Astrocyte (in vitro differentiated cells and primary cell): ENCODE data around the gene NPHS2. TPM values are rescaled to one million over a fixed set of nuclear protein-coding genes. Genes with fewer than 3 reads are reported as not detected.

Experiments
- DNase-seq: peaks from one replicate; pipeline ENCODE4 v3.0.0-alpha.2; 2010; ENCODE audit warnings: low read depth
- FAIRE-seq: peaks from 2 replicates; lab custom pipeline; 2011; peaks lifted over from hg19 to GRCh38; lab: Jason Lieb, UNC
- H2AFZ ChIP-seq: 2 replicates; pipeline ENCODE4 v1.6.0; 2012; ENCODE audit warnings: low read depth, low read length, inconsistent platforms
- H3K27ac ChIP-seq: 2 replicates; pipeline ENCODE4 v1.5.1; 2011; ENCODE audit warnings: low read depth, low read length, inconsistent platforms
- H3K27me3 ChIP-seq: 2 replicates; pipeline ENCODE4 v1.6.0; 2011; ENCODE audit warnings: low read length, inconsistent platforms; ENCODE audit not compliant: insufficient read depth
- H3K36me3 ChIP-seq: 2 replicates; pipeline ENCODE4 v1.5.1; 2011; ENCODE audit warnings: low read length, inconsistent platforms; ENCODE audit not compliant: insufficient read depth
- H3K4me1 ChIP-seq: 2 replicates; pipeline ENCODE4 v1.5.1; 2011; ENCODE audit warnings: low read length, inconsistent platforms; ENCODE audit not compliant: insufficient read depth
- H3K4me2 ChIP-seq: 2 replicates; pipeline ENCODE4 v1.6.0; 2012; ENCODE audit warnings: low read length, inconsistent platforms
- H3K4me3 ChIP-seq: 2 replicates; pipeline ENCODE4 v1.5.1; 2011; ENCODE audit warnings: low read depth, mild to moderate bottlenecking, low read length, inconsistent platforms; ENCODE audit not compliant: insufficient read depth
- H3K79me2 ChIP-seq: 2 replicates; pipeline ENCODE4 v1.6.0; 2012; ENCODE audit warnings: mild to moderate bottlenecking, low read length, inconsistent platforms; ENCODE audit not compliant: insufficient read depth
- H3K9ac ChIP-seq: 2 replicates; pipeline ENCODE4 v1.6.0; 2012; ENCODE audit warnings: mild to moderate bottlenecking, low read length, inconsistent platforms
- H3K9me3 ChIP-seq: 2 replicates; pipeline ENCODE4 v1.5.1; 2012; ENCODE audit warnings: low read depth, mild to moderate bottlenecking, low read length, inconsistent platforms; ENCODE audit not compliant: insufficient read depth
- H4K20me1 ChIP-seq: 2 replicates; pipeline ENCODE4 v1.6.0; 2012; ENCODE audit warnings: low read length, inconsistent platforms; ENCODE audit not compliant: insufficient read depth
- H3K27ac Mint-ChIP-seq: one replicate; pipeline ENCODE4 v1.8.0; 2021; ENCODE audit warnings: mild to moderate bottlenecking, mixed read lengths; ENCODE audit not compliant: unreplicated experiment
- H3K27me3 Mint-ChIP-seq: one replicate; pipeline ENCODE4 v1.8.0; 2021; ENCODE audit warnings: low read depth, mixed read lengths; ENCODE audit not compliant: unreplicated experiment
- H3K36me3 Mint-ChIP-seq: one replicate; pipeline ENCODE4 v1.8.0; 2021; ENCODE audit warnings: low read depth, mixed read lengths; ENCODE audit not compliant: unreplicated experiment
- H3K4me1 Mint-ChIP-seq: one replicate; pipeline ENCODE4 v1.8.0; 2021; ENCODE audit warnings: low read depth, mixed read lengths; ENCODE audit not compliant: unreplicated experiment
- H3K4me3 Mint-ChIP-seq: one replicate; pipeline ENCODE4 v1.8.0; 2021; ENCODE audit warnings: mild to moderate bottlenecking, moderate library complexity, mixed read lengths; ENCODE audit not compliant: unreplicated experiment
- H3K9me3 Mint-ChIP-seq: one replicate; pipeline ENCODE4 v1.8.0; 2021; ENCODE audit warnings: mild to moderate bottlenecking, mixed read lengths; ENCODE audit not compliant: unreplicated experiment
- EZH2 ChIP-seq: IDR thresholded peaks from 2 replicates; pipeline ENCODE4 v1.6.1; 2012; ENCODE audit warnings: mild to moderate bottlenecking, low read length, inconsistent platforms; ENCODE audit not compliant: insufficient read depth
- total RNA-seq: library from RNA; stranded (reverse); gene quantifications from 2 replicates; pipeline ENCODE4 v1.2.1, GENCODE V29; 2021
- TF ChIP-seq, protein P1 (sequence below): IDR thresholded peaks from 2 replicates; pipeline ENCODE4 v1.5.1; 2011; ENCODE audit warnings: low read depth, mild to moderate bottlenecking, inconsistent platforms, low read length, moderate library complexity; ENCODE audit not compliant: insufficient read depth

Gene NPHS2
- total RNA-seq, 1 donor from 2014 or later: not detected

DNA sequence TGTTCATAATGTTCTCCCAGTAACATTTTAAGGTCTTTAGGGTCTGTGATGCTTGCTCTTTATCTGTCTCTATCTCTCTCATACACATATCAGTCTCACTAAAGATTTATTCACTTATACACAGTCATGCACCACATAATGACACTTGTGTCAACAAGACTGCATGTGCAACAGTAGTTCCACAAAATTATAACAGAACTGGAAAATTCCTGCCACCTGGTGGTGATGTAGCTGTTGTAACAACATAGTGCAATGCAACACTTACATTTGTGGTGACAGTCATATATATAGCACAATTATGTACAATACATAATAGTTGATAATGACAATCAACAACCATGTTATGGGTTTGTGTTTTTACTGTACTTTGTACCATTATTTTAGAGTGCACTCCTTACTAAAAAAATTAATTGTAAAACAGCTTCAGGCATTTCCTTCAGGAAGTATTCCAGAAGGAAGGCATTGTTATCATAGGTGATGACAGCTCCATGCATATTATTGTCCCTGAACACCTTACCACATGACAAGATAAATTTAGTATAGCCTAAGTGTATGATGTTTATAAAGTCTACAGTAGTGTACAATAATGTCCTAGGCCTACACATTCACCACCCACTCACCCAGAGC, 24.0 kb upstream of the NPHS2 start:
- DNase-seq (peak; percentile 14), FAIRE-seq (no peak)
- H3K9me3 Mint-ChIP-seq: peaks cover 9% of the 10 kb centered on the region

DNA sequence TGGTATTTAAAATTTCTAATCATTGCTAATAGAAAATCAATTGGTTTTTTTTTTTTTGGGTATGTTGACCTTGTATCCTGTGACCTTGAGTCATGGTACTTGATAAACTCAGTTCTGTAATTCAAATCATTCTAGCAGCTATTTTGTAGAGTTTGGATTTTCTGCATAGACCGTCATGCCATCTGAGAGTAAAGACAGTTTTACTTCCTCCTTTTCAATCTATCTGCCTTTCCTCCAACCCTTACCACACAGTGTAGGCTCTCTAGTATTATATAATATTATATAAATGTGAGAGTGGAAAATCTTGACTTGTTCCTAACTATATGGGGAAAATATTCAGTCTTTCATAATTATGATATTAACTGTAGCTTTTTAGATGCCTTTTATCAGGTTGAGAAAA, 22.9 kb upstream of the NPHS2 start:
- Mint-ChIP-seq H3K27ac (no peak overlapping the region), H3K9me3 (peaks cover 7% of the 10 kb centered on the region), H3K27me3 (peaks cover 15% of the 10 kb centered on the region), H3K36me3 (no peaks in the 10 kb centered on the region), H3K4me1 (no peaks in the 10 kb centered on the region), H3K4me3 (no peak overlapping the region)
- Histone ChIP-seq H3K9me3 (no peaks in the 10 kb centered on the region), H3K4me3 (no peak overlapping the region), H3K36me3 (no peaks in the 10 kb centered on the region), H3K9ac (no peak overlapping the region), H4K20me1 (no peaks in the 10 kb centered on the region), H3K27ac (no peak overlapping the region), H3K4me1 (no peaks in the 10 kb centered on the region), H3K4me2 (no peak overlapping the region), H2AFZ (no peak overlapping the region), H3K27me3 (peaks cover 5% of the 10 kb centered on the region), H3K79me2 (no peaks in the 10 kb centered on the region)
- no peak for DNase-seq
- TF ChIP-seq, protein P1, sequence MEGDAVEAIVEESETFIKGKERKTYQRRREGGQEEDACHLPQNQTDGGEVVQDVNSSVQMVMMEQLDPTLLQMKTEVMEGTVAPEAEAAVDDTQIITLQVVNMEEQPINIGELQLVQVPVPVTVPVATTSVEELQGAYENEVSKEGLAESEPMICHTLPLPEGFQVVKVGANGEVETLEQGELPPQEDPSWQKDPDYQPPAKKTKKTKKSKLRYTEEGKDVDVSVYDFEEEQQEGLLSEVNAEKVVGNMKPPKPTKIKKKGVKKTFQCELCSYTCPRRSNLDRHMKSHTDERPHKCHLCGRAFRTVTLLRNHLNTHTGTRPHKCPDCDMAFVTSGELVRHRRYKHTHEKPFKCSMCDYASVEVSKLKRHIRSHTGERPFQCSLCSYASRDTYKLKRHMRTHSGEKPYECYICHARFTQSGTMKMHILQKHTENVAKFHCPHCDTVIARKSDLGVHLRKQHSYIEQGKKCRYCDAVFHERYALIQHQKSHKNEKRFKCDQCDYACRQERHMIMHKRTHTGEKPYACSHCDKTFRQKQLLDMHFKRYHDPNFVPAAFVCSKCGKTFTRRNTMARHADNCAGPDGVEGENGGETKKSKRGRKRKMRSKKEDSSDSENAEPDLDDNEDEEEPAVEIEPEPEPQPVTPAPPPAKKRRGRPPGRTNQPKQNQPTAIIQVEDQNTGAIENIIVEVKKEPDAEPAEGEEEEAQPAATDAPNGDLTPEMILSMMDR: no peak
- no peak for FAIRE-seq

More for the DNA sequence above, 24.0 kb upstream of the NPHS2 start:
- no peaks in the 10 kb centered on the region for H4K20me1 ChIP-seq
- H3K9me3 ChIP-seq: no peaks in the 10 kb centered on the region
- Mint-ChIP-seq H3K27me3 (peaks cover 10% of the 10 kb centered on the region), H3K4me3 (no peak overlapping the region), H3K27ac (no peak overlapping the region), H3K36me3 (no peaks in the 10 kb centered on the region), H3K4me1 (no peaks in the 10 kb centered on the region)
- no peaks in the 10 kb centered on the region for H3K79me2 ChIP-seq
- no peak overlapping the region for H3K9ac ChIP-seq
- H3K4me3 ChIP-seq: no peak overlapping the region
- H3K4me1 ChIP-seq: no peaks in the 10 kb centered on the region
- no peak overlapping the region for H3K4me2 ChIP-seq
- no peaks in the 10 kb centered on the region for H3K27me3 ChIP-seq
- H2AFZ ChIP-seq: no peak overlapping the region
- H3K36me3 ChIP-seq: no peaks in the 10 kb centered on the region
- TF ChIP-seq, protein P1: peak; percentile 50
- TF ChIP-seq EZH2: no peak
- no peak overlapping the region for H3K27ac ChIP-seq
